HG03045 (cell line): ENCODE results near the gene ASCC1.

Experiments
- ATAC-seq: cut with Tn5 transposase; IDR thresholded peaks from one replicate; pipeline ENCODE4 v1.9.1; 2021; ENCODE audit warnings: mild to moderate bottlenecking, moderate library complexity; ENCODE audit not compliant: unreplicated experiment

ASCC1 gene

GRCh38 chr10:72086466-72087391, 129.3 kb downstream of the ASCC1 start:
- ATAC-seq = no peak

GRCh38 chr10:72085864-72086465, 130.1 kb downstream of the ASCC1 start:
- no peak for ATAC-seq

DNA sequence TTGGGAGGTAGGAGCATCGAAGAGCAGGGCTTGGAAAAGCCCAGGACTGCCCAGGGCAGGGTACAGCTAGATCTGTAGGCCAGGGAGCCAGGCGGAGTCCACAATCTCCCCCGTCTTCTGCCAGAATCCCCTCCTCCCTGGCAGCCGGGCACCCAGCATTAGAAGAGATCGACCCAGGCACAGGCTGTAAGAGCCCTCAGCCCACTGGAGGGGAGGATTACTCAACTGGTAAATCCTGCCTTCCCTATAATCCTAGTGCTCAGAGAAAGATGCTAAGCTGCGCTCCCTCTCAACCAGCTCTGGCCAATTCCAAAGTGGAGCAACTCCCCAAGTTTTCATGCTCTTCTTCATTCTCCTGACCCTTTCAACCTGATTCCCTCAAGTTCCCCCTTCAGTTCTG, 130.9 kb downstream of the ASCC1 start:
- no peak for ATAC-seq

- no peak for ATAC-seq
Measured at GRCh38 chr10:72083790-72084459, 132.2 kb downstream of the ASCC1 start.

GRCh38 chr10:72082856-72083789, 133.0 kb downstream of the ASCC1 start:
- ATAC-seq = no peak

DNA sequence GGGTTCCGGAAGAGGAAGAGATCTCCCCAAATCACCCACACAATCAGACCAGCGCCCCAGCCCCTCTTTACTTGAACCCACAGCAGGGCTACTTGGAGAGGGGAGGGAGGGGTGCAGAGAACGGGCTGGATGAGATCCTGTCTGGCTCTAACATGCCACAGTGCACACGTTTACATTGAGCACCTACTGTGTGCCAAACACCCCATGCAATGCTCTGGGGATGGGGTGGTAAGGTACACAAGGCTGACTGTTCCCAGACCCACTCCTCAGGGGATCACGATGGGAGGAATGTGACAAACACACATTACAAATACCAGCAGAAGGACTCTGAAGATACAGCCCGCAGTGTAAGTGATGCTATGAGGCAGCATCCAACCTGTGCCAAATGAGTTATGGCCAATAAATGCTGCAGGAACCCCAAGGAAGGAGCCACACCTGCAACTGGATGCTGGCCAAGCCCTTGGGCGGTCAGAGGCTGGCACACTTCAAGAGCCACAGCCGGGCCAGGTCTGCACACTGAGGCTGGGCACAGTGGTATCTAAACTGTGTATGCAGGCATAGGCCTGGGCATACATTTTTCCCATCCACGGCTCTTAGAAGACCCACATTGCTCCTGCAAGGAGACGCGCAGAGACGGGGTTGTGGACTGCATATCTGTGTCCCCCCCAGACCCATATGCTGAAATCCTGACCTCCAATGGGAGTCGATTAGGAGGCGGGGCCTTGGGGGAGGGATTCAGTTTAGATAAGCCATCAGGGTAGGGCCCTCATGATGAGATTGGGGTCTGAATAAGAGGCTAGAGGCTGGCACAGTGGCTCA, 134.1 kb downstream of the ASCC1 start:
- no peak for ATAC-seq

DNA sequence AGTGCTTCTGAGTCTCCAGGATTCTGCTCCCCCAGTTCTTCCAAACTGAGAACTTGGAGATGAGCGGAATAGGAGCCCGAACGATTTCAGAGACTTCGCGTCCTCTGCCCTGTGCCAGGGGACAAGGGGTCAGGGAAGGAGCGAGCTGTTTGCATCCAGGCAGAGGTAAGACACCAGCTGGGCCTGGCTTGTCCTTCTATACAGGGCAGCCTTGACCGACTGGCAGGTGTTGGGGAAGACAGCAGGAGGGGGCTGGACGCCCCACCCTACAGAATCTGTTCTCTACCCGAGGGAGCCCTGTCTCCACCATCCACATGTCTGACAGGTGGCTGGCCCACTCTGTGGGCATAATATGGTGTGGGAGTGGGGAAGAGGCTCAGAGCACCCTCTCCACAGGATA, 134.9 kb downstream of the ASCC1 start:
- ATAC-seq = no peak

DNA sequence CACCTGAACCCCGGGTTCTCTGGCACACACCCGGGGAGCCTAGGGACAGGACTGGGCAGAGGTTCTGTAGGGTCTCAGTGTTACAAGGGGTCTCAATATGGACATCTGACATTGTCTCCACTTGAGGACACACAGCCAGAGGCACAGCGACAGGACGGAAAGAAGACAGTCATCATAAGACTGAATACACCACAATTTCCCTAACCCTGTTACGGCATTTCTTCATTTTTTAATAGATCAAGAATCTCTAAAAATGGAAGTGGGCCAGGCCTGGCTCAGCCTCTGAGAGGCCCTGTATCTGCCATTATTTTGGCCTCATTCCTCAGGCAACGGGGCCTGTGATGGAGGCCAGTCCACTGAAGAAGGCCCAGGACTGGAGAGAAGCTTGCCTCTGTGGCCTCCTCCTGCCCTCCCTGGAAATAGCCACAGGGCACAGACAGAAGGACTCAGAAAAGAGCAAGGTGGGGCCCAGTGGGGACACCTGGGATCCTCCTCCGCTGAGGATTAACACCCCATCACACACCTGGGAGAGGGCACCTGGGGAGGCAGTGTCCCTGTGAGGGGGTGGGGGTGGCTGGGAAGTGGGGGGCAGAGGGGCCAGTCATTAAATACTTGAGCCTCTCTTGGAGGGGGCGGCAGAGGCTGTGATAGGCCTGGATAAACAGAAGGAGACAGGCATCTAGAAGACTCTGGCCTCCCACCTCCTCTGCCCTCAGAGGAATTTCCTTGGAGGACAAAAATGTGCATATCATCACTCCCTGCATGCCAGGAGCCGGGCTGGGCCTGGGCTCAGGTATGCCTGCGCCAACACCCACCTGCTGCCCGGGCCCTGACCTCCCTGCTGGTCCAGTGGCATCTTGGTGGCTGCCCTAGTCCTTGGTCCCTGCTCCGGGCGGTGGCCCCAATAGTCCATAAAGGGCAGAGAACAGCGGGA, 135.8 kb downstream of the ASCC1 start:
- no peak for ATAC-seq

DNA sequence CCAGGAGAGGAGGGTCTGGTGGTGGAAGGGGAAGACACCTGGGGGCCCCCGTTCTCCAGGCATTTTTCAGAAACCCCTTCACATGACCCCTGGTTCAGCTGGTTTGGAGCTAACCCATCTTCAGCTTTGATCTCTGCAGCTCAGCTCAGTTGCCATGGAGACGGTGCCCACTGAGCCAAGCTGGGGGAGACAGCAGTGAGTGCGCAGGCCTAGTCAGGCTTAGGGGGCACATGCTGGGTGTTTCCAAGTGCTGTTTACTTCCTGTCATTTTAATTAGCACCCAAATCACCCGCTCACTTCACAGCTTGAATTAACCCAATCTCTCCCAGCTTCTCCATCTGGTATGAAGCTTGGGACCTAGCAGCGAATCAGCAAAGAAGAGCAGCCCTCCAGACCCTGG, 136.7 kb downstream of the ASCC1 start:
- ATAC-seq = no peak

DNA sequence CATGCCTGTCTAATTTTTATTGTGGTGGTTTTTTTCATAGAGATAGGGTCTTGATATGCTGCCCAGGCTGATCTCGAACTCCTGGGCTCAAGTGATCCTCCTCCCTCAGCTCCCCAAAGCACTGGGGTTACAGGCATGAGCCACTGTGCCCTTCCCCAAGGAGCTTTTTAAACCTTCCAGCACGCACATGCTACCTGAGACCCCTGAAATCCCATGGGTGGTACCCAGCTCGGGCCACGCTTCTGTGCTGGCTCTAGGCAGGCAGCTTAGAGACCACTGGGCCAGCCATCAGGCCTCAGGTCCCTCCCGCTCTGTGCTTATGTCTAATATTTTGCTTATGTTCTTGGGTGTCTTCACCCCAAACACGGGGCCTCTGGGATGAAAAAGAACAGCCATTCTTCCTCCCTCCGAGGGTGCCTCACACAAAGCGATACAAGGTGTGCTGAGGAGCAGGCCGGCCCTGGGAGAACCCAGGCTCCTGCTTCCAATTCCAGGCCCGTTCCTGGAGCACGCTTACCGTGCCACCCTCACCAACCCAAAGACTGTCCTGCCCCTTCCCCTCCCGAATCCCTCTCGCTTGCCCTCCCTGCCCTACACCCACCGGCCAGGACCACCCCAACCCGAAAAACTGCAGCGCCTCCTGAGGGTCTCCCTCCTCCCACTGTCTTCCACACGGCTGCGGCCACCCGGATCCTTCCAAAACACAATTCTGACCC, 138.6 kb downstream of the ASCC1 start:
- no peak for ATAC-seq

DNA sequence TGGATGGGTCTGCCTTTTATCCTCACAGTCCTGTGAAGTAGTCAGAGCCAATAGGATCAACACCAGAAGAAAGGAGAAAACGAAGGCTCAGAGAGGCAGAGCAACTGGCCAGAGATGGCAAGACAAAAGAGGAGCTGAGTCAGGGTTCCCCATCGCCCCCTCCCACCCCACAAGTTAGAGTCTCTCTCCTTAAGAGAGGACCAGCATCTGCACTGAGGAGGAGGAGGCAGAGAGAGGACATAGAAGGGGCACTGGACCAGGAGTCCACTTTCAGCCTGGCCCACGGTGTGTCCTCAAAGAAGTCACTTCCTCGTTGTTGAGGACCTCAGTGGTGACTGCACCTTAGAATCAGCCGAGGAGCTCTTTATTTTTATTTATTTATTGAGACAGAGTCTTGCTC, 139.3 kb downstream of the ASCC1 start:
- no peak for ATAC-seq

DNA sequence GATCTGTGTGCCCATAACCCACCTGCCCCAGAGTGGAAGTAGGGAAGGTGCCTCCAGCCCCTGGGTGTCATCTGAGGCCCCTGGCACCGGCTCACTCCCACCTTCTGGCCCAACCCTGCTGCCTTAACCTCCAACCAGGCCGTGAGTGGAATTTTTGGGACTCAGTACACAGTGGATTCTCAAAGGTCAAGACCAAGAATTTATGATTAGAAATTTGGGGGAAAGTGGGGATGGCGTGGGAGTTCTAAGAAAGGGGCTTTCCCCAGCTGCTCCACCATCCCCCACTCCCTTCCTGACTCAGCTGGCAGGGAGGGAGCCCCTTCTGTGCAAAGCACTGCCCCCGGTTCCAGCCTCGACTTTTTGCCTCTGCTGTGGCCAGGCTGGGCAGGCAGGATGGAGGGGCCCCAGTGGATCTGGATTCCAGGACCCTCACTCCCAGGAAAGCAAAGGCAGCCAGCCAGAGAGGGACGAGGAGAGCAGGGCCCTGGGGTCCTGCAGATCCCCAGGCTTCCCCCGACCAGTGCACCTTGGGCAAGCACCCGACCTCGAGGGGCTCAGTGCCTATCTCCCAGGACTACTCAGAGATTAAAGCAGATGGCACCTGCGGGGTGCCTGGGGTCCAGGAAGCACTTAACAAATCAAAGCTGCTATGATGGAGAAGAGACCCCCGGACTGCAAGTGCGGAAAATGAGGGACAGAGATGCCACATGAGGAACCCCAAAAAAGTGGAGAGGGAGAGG, 140.5 kb downstream of the ASCC1 start:
- no peak for ATAC-seq

- ATAC-seq = no peak
Measured at GRCh38 chr10:72074574-72075375, 141.3 kb downstream of the ASCC1 start.

DNA sequence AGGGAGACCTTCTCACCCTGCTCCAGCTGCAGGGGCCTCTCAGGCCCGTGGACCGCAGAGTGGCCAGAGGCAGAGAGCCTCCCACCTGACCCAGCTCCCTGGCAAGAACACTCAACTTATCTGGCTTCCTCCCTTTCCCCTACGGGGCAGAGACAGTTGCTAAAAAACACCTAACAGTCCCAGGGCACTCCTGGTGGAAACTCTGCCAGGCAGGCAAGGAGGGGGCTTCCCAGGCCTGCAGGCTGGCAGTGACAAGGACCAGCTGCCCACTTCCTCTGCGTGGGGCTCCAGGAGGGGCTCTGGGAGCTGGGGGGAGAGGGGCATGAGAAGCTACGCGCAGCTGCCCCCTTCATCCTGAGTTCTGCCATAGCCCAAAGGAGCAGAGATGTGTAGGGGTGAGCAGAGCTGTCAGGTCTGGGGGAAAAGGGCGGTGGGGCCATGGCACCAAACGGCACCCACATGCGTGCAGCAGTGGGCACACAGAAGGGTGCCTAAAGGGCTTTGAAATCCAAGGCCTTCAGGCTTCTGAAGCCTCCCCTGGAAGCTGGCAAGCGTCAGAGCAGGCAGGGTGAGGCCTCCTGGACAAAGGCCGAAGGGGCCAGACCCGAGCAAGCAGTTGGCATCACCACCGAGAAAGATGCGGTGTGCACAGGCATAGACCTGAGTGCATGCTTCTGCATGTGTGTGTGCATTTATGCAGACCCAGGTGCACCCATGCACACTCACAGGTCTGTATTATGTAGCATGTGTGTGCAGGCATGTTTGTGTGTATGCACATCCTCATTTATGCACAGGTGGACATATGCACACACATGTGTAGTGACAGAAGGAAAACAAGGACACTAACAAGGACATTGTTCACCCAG, 142.1 kb downstream of the ASCC1 start:
- no peak for ATAC-seq

- ATAC-seq = no peak
Measured at GRCh38 chr10:72072639-72073038, 143.4 kb downstream of the ASCC1 start.

DNA sequence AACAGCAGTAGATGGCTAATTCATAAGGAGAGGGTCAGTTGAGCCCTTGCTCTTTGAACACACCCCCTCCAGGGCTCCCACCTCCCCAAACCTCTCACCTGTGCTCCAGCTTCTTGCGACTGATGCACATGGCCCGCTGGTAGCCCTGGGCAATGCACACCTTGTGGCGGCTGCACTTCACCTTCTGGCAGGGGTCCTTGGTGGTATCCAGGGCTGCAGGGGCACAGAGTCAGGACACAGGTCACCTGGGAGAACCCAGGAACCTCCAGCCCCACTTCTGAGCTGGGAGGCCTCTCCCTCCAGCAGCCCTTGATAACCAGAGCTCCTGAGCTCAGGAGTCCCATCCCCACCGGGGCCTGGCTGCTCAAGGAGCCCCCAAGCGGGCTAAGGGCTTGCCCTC, 144.0 kb downstream of the ASCC1 start:
- ATAC-seq = no peak
